ENCODE measurements around the gene BPIFB3. TPM values are rescaled to one million over a fixed set of nuclear protein-coding genes. Genes with fewer than 3 reads are reported as not detected.

Gene BPIFB3
- total RNA-seq, 5 donors from 2014 or later (not counting 1 experiment from before 2014, with no cell fraction given): not detected

- CTCF ChIA-PET: no interaction called here
- Histone ChIP-seq H3K27me3 (replicated peaks in 1 of 2; ENCODE audit: control insufficient read depth in 2 of 2, extremely low read depth in 1 of 2, insufficient read depth in 2 of 2, low read length in 1 of 2) (no peaks in the 10 kb centered on the region), H3K9me3 (no peaks in the 10 kb centered on the region), H3K4me1 (ENCODE audit: control insufficient read depth in 1 of 2, extremely low read depth in 1 of 2, insufficient read depth in 2 of 2, low read length in 2 of 2) (no peaks in the 10 kb centered on the region), H3K4me3 (ENCODE audit: control insufficient read depth in 1 of 2, extremely low read depth in 1 of 2, low read length in 1 of 2) (no peak overlapping the region), H3K36me3 (ENCODE audit: control insufficient read depth in 2 of 2, extremely low read depth in 1 of 2, insufficient read depth in 1 of 2, low read length in 1 of 2) (no peaks in the 10 kb centered on the region), H3K27ac (ENCODE audit: low read length) (no peak overlapping the region)
- Mint-ChIP-seq H3K4me3 (no peak overlapping the region), H3K9me3 (no peaks in the 10 kb centered on the region), H3K36me3 (no peaks in the 10 kb centered on the region), H3K27ac (no peak overlapping the region), H3K27me3 (peaks cover 0 to 1% of the 10 kb centered on the region in 2 donors), H3K4me1 (no peaks in the 10 kb centered on the region)
- WGBS (ENCODE audit: insufficient coverage): 88% methylated on average over 8 of the region's 20 CpGs
- POLR2A ChIA-PET: no interaction called here
- DNase-seq: no peak
- ATAC-seq (replicated peaks in 1 of 4): no peak
These were observed 30.0 kb downstream of the BPIFB3 start for GRCh38 chr20:33083544-33084340.

DNA sequence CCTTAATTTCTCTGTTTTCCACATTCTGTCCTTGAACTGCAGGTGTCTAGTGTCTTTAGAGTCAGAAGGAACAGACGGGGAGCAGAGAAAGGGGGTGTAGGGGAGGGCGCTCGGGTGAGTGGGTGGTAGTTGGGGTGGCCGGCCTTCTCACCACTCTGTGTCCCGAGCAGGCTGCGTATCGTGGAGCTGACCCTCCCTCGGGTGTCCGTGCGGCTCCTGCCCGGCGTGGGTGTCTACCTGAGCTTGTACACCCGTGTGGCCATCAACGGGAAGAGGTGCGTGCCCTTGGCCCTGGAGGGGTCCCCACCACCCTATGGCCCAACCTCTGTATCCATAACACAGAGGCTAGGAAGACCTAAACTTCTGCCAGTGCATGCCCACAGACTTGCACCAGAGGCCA lies 31.0 kb downstream of the BPIFB3 start:
- H3K4me3 ChIP-seq (ENCODE audit: control insufficient read depth in 1 of 2, extremely low read depth in 1 of 2, low read length in 1 of 2): no peak overlapping the region
- H3K27ac Mint-ChIP-seq: no peak overlapping the region
- H3K27me3 Mint-ChIP-seq: peaks cover 0 to 1% of the 10 kb centered on the region in 2 donors
- no peak overlapping the region for H3K27ac ChIP-seq (ENCODE audit: low read length)
- no peaks in the 10 kb centered on the region for H3K27me3 ChIP-seq (replicated peaks in 1 of 2; ENCODE audit: control insufficient read depth in 2 of 2, extremely low read depth in 1 of 2, insufficient read depth in 2 of 2, low read length in 1 of 2)
- 91% methylated on average over 10 of the region's 15 CpGs for WGBS (ENCODE audit: insufficient coverage)
- no peaks in the 10 kb centered on the region for H3K4me1 Mint-ChIP-seq
- no peaks in the 10 kb centered on the region for H3K9me3 ChIP-seq
- H3K36me3 Mint-ChIP-seq: no peaks in the 10 kb centered on the region
- H3K4me1 ChIP-seq (ENCODE audit: control insufficient read depth in 1 of 2, extremely low read depth in 1 of 2, insufficient read depth in 2 of 2, low read length in 2 of 2): no peaks in the 10 kb centered on the region
- CTCF ChIA-PET: no interaction called here
- POLR2A ChIA-PET: no interaction called here
- ATAC-seq (replicated peaks in 1 of 4): no peak
- no peak for DNase-seq
- no peaks in the 10 kb centered on the region for H3K9me3 Mint-ChIP-seq
- H3K4me3 Mint-ChIP-seq: no peak overlapping the region
- no peaks in the 10 kb centered on the region for H3K36me3 ChIP-seq (ENCODE audit: control insufficient read depth in 2 of 2, extremely low read depth in 1 of 2, insufficient read depth in 1 of 2, low read length in 1 of 2)

- Mint-ChIP-seq H3K27ac (no peak overlapping the region), H3K4me3 (no peak overlapping the region), H3K9me3 (no peaks in the 10 kb centered on the region), H3K4me1 (no peaks in the 10 kb centered on the region), H3K36me3 (no peaks in the 10 kb centered on the region), H3K27me3 (no peaks in the 10 kb centered on the region)
- POLR2A ChIA-PET: no interaction called here
- ATAC-seq (replicated peaks in 1 of 4) (no peak), DNase-seq (no peak)
- Histone ChIP-seq H3K4me3 (ENCODE audit: control insufficient read depth in 1 of 2, extremely low read depth in 1 of 2, low read length in 1 of 2) (no peak overlapping the region), H3K27ac (ENCODE audit: low read length) (no peak overlapping the region), H3K36me3 (ENCODE audit: control insufficient read depth in 2 of 2, extremely low read depth in 1 of 2, insufficient read depth in 1 of 2, low read length in 1 of 2) (no peaks in the 10 kb centered on the region), H3K27me3 (replicated peaks in 1 of 2; ENCODE audit: control insufficient read depth in 2 of 2, extremely low read depth in 1 of 2, insufficient read depth in 2 of 2, low read length in 1 of 2) (no peaks in the 10 kb centered on the region), H3K9me3 (no peaks in the 10 kb centered on the region), H3K4me1 (ENCODE audit: control insufficient read depth in 1 of 2, extremely low read depth in 1 of 2, insufficient read depth in 2 of 2, low read length in 2 of 2) (no peaks in the 10 kb centered on the region)
- 97% methylated on average over 8 of the region's 14 CpGs for WGBS (ENCODE audit: insufficient coverage)
- CTCF ChIA-PET: no interaction called here
These were observed 32.5 kb downstream of the BPIFB3 start for GRCh38 chr20:33086052-33086722.

DNA sequence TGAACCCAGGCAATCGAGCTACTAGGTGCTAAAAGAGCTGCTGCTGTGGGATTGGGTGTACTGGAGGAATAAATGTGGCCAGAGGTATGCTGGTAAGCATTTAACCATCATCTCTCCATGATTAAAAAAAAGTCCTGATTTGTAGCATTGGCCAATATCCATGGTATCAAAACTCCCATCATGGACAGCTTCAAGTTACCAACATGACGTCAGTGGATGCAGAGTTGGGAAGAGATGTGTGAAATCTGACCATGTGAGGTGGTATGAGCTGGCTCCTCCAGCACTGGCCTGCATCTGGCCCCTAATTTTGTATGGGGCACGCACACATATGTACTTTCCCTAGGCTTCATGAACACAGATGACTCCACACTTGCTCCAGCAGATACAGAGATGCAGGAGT lies 37.4 kb downstream of the BPIFB3 start:
- H3K36me3 Mint-ChIP-seq: no peaks in the 10 kb centered on the region
- WGBS (ENCODE audit: insufficient coverage): 64% methylated on average over 2 of the region's 3 CpGs
- H3K27ac Mint-ChIP-seq: no peak overlapping the region
- Histone ChIP-seq H3K27me3 (replicated peaks in 1 of 2; ENCODE audit: control insufficient read depth in 2 of 2, extremely low read depth in 1 of 2, insufficient read depth in 2 of 2, low read length in 1 of 2) (no peaks in the 10 kb centered on the region), H3K27ac (ENCODE audit: low read length) (no peak overlapping the region), H3K9me3 (no peaks in the 10 kb centered on the region), H3K4me3 (ENCODE audit: control insufficient read depth in 1 of 2, extremely low read depth in 1 of 2, low read length in 1 of 2) (no peak overlapping the region), H3K4me1 (ENCODE audit: control insufficient read depth in 1 of 2, extremely low read depth in 1 of 2, insufficient read depth in 2 of 2, low read length in 2 of 2) (peaks cover 0 to 7% of the 10 kb centered on the region in 2 experiments), H3K36me3 (ENCODE audit: control insufficient read depth in 2 of 2, extremely low read depth in 1 of 2, insufficient read depth in 1 of 2, low read length in 1 of 2) (no peaks in the 10 kb centered on the region)
- ChIA-PET POLR2A (no interaction called here), CTCF (interaction anchor here in 1 of 2 donors (0.6 kb wide), 1 partner anchor 187 kb away, joined by 5 read pairs; no protein-coding TSS in a partner anchor)
- H3K9me3 Mint-ChIP-seq: no peaks in the 10 kb centered on the region
- ATAC-seq (replicated peaks in 1 of 4) (no peak), DNase-seq (no peak)
- H3K4me1 Mint-ChIP-seq: peaks cover 2 to 5% (median 5%) of the 10 kb centered on the region in 3 donors
- H3K27me3 Mint-ChIP-seq: no peaks in the 10 kb centered on the region
- no peak overlapping the region for H3K4me3 Mint-ChIP-seq

GRCh38 chr20:33091693-33092092 lies 38.0 kb downstream of the BPIFB3 start:
- Mint-ChIP-seq H3K27ac (no peak overlapping the region), H3K9me3 (no peaks in the 10 kb centered on the region), H3K4me3 (no peak overlapping the region), H3K4me1 (peaks cover 2 to 5% (median 5%) of the 10 kb centered on the region in 3 donors), H3K27me3 (no peaks in the 10 kb centered on the region), H3K36me3 (no peaks in the 10 kb centered on the region)
- H3K27ac ChIP-seq (ENCODE audit: low read length): no peak overlapping the region
- WGBS (ENCODE audit: insufficient coverage): 72% methylated on average over 3 of the region's 3 CpGs
- H3K9me3 ChIP-seq: no peaks in the 10 kb centered on the region
- peaks cover 0 to 7% of the 10 kb centered on the region in 2 experiments for H3K4me1 ChIP-seq (ENCODE audit: control insufficient read depth in 1 of 2, extremely low read depth in 1 of 2, insufficient read depth in 2 of 2, low read length in 2 of 2)
- no peaks in the 10 kb centered on the region for H3K27me3 ChIP-seq (replicated peaks in 1 of 2; ENCODE audit: control insufficient read depth in 2 of 2, extremely low read depth in 1 of 2, insufficient read depth in 2 of 2, low read length in 1 of 2)
- no peak for DNase-seq
- no peak overlapping the region for H3K4me3 ChIP-seq (ENCODE audit: control insufficient read depth in 1 of 2, extremely low read depth in 1 of 2, low read length in 1 of 2)
- POLR2A ChIA-PET: no interaction called here
- no peaks in the 10 kb centered on the region for H3K36me3 ChIP-seq (ENCODE audit: control insufficient read depth in 2 of 2, extremely low read depth in 1 of 2, insufficient read depth in 1 of 2, low read length in 1 of 2)
- ATAC-seq (replicated peaks in 1 of 4): no peak
- CTCF ChIA-PET: no interaction called here

DNA sequence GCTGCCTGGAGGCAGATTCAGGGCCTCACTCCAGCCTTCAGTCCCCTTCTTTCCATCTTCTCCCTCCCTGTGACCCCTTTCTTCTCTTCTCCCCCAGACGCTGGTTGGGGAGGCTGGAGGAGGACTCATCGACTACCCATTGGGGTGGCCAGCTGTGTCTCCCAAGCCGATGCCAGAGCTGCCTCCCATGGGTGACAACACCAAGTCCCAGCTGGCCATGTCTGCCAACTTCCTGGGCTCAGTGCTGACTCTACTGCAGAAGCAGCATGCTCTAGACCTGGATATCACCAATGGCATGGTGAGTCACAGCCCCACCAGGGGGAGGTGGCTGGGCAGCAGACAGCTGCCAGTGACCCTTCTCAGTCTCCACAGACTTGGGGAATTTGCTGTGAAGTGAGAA lies 38.7 kb downstream of the BPIFB3 start:
- ChIA-PET CTCF (no interaction called here), POLR2A (no interaction called here)
- Mint-ChIP-seq H3K27me3 (no peaks in the 10 kb centered on the region), H3K4me1 (peaks cover 2 to 5% (median 5%) of the 10 kb centered on the region in 3 donors), H3K4me3 (no peak overlapping the region), H3K27ac (no peak overlapping the region), H3K9me3 (no peaks in the 10 kb centered on the region), H3K36me3 (no peaks in the 10 kb centered on the region)
- 96% methylated on average over 3 of the region's 3 CpGs for WGBS (ENCODE audit: insufficient coverage)
- Histone ChIP-seq H3K4me1 (ENCODE audit: control insufficient read depth in 1 of 2, extremely low read depth in 1 of 2, insufficient read depth in 2 of 2, low read length in 2 of 2) (peaks cover 0 to 7% of the 10 kb centered on the region in 2 experiments), H3K36me3 (ENCODE audit: control insufficient read depth in 2 of 2, extremely low read depth in 1 of 2, insufficient read depth in 1 of 2, low read length in 1 of 2) (no peaks in the 10 kb centered on the region), H3K9me3 (no peaks in the 10 kb centered on the region), H3K4me3 (ENCODE audit: control insufficient read depth in 1 of 2, extremely low read depth in 1 of 2, low read length in 1 of 2) (no peak overlapping the region), H3K27ac (ENCODE audit: low read length) (no peak overlapping the region), H3K27me3 (replicated peaks in 1 of 2; ENCODE audit: control insufficient read depth in 2 of 2, extremely low read depth in 1 of 2, insufficient read depth in 2 of 2, low read length in 1 of 2) (no peaks in the 10 kb centered on the region)
- DNase-seq: no peak
- no peak for ATAC-seq (replicated peaks in 1 of 4)

Data from T-cell (primary cell).